GM18907 (cell line): Measurements from ENCODE around the gene ATXN1.
"Not testable (repeated sequence)": the region's sequence is repeated elsewhere in the genome, so short reads cannot be mapped to it uniquely, and the experiment has no call there.

Source experiments
- ATAC-seq: cut with Tn5 transposase; IDR thresholded peaks from one replicate; pipeline ENCODE4 v1.9.1; 2021; ENCODE audit warnings: mild to moderate bottlenecking, moderate library complexity; ENCODE audit not compliant: unreplicated experiment

ATXN1 gene

DNA sequence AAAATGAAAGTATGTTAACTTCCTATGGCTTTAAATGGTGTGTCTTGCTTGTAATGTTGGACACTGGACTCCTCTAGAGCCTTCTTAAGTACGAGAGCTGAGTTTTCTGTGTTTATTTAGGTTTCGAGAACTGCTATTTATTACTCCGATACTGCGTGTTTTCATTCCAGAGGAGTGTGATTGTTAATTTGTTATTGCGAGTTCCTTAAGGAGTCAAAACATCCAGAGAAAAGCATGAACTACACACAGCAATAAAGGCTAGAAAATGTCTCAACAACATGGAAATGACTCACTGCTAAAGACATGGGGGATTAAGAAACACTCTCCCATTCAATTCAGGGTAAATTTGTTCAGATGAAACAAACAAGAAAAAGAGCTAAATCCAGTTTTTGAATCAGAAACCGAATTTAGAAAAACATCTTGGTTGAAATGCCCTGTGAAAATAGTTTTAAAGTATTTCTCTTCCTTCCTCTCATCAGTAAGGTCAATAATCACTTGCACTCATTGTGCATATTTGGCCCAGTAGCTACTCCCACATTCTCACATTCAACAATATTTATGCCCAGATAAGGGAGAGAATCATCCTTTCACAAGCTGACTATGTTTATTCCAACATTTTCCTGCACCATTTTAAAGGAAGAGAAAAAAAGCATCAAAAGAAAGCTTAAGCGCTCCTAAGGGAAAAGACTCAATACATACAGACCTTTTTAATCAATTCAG, 36.0 kb downstream of the ATXN1 start:
- ATAC-seq, result no peak

DNA sequence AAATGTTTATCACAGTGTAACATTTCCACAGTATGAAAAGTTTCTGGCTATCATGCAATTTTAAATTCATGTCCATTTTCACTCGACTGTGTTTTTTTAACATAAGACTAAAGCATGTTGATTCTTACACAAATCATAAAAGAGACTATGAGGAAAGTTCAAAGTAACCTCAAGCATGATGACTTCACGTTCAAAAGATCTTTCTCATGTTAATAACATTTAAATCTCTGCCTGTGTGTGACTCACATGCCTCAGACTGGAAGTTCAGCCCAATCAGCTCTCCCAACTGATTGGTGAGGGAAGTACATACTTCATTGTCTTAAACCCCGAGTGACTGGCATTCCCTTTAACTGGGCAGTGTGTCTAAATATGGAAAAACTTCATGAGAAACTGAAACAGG, 37.4 kb downstream of the ATXN1 start:
- ATAC-seq, result no peak

DNA sequence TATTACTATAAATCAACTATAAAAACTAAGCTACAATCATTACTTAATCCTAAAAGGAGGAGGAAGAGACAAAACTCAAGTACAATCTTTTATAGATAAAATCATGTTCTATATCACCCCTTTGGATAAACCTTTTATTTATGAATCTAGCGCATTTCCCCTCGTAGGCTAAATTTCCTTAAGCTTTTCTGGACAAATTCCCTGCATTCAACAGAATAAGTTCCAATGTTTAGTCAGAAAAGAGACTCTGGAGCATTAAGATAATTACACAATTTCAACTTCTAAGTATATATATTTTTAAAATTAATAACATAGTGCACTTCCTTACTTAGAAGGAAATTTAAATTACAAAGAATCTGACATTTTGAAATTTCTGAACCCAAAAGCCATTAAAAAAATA, 37.9 kb downstream of the ATXN1 start:
- ATAC-seq, result no peak

DNA sequence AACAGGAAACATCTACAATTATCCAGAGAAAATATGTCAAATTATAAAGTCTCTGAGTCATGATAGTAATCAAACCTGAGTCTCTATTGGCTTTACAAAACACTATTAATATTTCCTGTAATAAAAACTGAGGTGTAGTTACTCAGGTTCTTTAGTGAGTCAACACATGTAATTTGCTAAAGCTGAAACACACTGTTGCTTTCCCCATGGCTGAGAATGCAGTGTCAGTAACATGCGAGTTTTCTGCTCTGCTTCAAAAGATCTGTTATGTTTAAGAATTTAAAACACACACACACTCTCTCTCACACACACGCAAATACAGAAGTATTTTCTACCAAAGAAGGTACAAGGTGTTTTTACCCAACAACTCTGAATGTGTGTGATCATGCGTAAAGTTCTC, 38.6 kb downstream of the ATXN1 start:
- ATAC-seq, result no peak

DNA sequence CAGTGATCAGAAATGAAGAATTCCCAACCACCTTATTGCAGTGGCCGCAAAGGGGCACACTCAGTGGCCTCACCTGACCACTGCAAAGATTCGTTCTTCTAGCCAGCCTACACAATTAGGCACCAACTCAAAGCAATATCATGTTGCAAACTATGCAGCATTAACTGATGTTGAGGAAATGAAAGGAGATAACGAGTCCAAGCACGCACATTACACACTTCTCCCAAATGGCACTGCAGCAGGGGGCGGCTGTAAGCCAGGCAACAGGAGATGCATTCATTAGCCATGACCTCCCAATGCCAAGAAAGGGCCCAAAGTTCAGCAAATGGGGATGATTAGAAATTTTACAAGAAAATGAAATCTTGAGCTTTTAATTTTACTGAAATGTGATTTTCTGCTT, 39.3 kb downstream of the ATXN1 start:
- ATAC-seq, result no peak

DNA sequence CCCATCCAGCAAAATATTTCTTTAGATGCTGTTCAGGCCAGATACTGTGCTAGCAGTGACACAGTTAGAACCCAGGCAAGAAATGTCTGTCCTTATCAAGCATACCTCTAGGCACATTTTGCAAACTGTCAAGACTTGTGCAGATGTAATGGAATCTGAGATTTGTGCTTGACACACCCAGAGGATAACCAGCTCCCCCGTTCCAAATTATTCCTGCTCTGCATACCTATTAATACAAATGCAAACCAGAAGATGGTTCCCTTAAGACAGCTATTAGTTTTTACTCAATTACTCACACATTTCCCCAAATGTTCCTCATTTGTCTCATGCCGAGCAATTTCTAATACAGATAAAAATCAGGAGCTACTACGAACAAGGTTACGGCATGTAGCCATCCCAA, 40.4 kb downstream of the ATXN1 start:
- ATAC-seq, result no peak

DNA sequence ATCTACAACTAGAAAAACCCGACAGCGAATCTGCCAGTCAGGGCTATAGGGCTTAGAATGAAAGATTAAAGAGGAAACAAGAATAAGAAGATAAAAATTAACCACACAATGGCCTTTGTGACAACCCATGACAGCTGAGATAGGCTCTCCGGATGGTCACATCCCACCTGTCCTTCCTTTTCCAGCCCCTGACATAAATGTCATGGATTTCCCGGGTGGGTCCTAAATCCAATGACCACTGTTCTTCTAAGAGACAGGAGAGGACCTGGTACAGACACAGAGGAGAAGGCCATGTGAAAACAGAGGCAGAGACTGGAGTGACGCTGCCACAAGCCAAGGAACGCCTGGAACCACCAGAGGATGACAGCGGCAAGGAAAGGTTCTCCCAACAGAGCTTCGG, 41.8 kb downstream of the ATXN1 start:
- ATAC-seq, result no peak

DNA sequence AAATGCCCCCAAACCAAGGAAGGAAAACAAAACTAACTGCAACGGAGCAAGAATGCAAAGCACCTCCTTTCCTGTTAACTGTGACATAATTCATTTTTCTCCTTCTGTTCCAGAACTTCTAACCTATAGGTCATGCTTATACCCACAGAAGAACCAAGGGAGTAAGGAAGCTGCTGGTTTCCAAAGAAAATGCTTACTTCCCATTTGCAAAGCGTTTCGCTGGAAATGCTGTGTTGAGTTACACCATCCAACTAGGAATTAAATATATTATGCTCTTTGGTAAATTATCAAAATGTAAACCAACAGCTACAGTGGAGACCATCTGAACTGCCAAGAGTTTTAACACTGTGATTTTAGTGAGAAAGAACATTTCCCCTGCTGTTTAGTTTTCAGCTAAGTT, 42.9 kb downstream of the ATXN1 start:
- ATAC-seq, result no peak

DNA sequence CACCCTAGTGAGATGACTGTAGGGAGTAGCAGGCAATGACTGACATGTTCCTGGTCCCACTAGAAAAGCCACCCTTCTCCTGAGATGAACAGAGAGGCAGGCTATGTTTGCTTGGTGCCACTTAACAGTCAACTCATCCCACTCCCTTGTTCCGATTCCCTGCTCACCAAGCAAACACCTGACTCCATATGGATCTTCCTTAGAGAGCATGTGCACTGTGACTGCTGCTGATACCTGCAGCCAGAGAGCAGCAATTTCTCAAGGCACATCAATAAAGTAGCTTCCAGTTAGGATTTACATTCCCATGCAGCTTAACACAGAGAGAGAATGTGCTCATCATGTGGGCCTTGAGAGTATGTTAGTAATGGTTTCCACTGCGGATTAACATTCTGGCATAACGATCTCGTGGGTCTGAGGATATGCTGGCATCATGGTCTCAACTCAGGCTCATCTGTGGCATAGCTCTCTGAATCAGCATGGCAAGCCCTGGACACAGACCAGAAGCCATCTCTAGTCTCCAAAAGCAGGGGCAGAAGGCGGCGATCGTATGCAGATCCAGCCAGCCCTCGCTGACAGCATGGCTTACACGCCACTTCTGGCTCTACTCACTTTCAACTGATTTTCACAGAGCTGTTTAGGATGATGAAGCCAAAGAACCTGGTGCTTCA, 43.9 kb downstream of the ATXN1 start:
- ATAC-seq, result no peak

DNA sequence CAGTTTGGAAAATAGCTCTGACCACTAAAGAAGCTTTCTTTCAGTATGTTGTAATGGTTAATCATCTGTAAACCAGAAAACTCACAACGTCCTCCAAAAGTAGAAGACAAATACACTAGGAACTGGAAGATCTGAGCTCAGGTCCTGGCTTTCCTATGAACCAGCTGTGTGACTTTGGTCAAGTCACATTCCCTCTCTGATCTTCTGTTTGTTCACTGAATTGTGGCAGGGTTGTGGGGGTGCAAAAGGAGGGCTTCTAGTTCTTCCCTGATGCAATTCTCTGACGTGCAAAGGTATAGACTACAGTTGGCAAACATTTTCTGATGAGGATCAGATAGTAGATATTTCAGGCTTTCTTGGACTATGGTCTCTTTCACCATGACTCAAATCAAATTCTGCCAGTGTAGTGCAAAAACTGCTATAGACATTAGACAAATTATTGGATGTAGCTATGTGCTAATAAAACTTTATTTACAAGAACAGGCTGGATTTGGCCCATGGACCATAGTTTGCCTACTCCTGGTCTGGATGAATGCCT, 44.9 kb downstream of the ATXN1 start:
- no peak for ATAC-seq

DNA sequence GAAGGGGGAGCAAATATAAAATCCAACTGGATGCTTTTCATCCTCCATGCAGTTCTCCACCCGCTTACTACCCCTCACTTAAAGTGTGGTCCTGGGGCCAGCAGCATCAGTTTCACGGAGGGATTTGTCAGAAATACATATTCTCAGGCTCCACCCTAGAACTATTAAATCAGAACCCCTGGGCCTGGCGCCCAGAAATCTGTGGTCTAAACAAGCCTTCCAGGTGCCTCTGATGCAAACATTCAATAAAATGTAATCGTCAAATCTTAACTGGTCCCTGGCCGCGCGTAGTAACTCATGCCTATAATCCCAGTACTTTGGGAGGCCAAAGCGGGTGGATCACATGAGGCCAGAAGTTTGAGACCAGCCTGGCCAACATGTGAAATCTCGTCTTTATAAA, 47.7 kb downstream of the ATXN1 start:
- no peak for ATAC-seq

DNA sequence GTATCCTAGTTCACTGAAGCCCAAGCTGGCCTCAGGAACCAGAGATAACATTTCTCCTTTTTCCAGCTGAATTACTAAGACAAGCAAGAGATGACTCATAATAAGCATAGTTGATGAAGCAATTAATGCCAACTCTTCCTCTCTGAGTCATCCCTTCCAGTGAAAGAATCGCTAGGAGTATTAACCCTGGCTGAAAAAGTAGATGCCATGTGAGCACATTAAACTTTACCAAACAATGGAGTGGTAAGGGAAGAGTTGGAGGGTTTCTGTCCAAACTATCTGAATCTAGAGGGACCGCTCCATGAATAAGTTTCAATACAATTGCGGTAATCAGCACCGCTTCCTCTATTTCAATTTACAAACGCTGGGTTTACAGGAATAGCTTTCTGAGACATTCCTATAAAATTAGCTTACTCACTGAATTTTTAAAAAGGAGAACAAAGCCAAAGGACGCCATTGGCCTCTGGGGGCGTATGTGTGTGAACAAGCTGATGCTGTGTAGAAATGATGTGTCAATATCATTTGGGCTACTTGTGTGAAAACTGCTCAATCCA, 48.3 kb downstream of the ATXN1 start:
- peak; percentile 19 for ATAC-seq

DNA sequence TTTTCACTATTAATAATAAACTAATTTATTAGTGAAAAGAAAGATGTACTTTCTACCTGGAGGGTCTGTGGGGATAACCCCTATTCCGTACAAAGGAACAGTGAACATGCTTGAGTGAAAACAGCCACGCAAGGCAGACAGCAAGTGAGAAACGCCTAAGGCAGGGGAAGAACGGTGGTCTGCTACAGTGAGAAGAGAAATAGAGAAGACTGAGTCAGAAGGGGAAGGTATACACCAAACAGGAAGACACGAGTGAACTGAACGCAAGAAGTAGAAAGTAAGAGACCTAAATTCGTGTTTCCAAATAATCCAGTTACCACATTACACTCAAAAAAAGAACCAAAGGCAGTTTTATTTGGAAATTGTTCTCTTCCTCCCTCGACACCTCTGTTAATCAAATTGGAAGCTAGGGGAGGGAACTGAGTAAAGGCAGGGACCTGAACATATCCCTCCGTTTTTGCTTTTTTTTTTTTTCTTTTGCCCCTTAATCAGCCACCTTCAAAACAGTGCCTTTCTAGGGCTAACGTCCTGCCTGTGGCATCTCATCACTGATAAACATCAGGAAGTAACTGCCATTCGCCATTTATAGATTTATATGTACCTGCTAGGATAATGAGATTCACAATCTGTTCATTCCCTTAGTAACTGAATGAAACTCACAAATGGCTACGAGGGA, 48.9 kb downstream of the ATXN1 start:
- peak; percentile 78 for ATAC-seq

DNA sequence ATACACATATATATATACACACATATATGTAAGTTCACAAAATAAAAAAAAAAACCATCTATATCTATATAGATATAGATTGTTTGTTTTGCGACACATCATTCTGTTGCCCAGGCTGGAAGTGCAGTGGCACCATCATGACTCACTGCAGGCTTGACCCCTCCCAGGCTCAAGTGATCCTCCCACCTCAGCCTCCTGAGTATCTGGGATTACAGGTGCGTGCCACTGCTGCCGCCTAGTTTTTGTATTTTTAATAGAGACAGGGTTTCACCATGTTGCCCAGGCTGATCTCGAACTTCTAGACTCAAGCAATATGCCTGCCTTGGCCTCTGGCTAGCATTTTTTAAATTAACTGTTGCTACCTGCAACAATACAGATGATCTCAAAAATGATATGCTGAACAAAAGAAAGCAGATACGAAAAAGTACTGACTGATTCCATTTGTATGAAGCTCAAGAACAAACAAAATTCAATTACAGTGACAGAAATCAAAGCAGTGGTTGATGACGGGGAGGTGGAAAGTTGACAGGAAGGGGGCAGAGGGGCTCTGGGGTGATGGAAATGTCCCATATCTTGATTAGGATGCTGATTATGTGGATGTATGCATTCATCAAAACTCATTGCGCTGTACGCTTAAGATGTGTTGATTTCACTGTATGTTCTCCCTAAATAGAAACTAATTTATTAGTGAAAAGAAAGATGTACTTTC, 49.6 kb downstream of the ATXN1 start:
- ATAC-seq, result peak; percentile 17

DNA sequence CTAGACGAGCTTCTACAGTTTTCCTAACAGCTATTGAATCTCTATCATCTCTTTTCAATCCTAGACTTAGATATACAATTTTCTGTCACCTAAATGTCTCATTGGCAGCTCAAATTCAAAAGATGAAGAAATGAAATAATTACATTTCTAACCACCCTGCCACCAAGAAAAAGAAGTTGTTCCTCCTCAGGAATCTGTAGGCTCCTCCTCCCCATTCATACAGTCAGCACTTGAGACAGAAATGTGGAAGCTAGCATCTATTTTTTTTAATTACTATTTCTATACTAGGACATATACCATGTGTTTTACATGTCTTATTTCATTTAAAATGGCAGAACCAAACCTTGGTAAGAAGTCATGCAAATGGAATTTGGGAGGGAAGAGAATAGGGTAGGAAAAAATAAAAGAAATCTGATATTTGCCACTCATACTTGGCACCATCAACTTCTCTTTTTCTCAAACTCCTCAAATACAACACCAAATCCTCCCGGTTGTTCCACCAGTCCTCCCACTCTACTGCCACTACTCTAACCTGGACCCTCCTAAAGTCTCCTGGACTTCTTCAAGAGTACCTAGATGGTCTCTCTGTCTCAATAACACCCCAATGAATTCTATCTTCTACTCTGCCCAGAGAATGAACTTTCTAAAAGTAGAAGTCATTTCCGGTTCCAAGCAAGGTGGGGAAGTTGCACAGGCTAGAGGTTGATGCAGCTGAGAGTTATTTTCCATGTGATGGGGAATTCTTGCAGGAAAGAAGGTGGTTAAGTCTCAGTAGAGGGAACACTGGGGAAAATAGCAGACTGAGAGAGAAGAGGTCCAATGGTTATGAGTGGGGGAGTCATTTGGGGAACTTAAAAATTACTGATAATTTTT, 54.1 kb downstream of the ATXN1 start:
- peak; percentile 72 for ATAC-seq

DNA sequence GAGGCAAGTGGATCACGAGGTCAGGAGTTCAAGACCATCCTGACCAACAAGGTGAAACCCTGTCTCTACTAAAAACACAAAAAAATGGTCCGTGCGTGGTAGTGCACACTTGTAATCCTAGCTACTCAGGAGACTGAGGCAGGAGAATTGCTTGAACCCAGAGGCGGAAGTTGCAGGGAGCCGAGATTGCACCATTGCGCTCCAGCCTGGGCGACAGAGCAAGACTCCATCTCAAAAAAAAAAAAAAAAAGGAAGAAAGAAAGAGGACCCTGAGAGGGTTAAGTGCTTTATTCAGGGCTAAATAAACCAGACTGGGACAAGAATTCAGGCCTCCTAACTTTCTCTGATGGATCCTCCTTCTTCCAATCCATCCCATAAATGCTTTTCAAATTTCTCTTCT, 54.8 kb downstream of the ATXN1 start:
- not testable (repeated sequence) for ATAC-seq

DNA sequence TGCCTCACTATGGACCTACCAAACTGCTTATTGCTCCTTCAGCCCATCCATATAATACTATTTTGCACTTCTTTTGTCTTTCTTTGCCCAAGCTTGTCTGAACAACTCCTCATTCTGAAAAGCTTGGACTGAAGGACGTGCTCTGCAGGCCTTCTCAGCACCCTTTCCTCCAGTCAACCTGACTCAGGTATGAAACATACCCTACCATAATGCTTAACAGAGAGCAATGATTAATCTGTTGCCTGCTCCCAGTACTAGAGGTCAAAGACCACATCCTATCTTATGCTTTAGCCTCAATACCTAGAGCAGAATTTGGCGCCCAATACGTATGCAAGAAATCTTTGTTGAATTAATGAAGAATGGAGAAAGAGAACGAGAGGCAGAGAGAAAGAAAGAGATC, 55.2 kb downstream of the ATXN1 start:
- no peak for ATAC-seq

DNA sequence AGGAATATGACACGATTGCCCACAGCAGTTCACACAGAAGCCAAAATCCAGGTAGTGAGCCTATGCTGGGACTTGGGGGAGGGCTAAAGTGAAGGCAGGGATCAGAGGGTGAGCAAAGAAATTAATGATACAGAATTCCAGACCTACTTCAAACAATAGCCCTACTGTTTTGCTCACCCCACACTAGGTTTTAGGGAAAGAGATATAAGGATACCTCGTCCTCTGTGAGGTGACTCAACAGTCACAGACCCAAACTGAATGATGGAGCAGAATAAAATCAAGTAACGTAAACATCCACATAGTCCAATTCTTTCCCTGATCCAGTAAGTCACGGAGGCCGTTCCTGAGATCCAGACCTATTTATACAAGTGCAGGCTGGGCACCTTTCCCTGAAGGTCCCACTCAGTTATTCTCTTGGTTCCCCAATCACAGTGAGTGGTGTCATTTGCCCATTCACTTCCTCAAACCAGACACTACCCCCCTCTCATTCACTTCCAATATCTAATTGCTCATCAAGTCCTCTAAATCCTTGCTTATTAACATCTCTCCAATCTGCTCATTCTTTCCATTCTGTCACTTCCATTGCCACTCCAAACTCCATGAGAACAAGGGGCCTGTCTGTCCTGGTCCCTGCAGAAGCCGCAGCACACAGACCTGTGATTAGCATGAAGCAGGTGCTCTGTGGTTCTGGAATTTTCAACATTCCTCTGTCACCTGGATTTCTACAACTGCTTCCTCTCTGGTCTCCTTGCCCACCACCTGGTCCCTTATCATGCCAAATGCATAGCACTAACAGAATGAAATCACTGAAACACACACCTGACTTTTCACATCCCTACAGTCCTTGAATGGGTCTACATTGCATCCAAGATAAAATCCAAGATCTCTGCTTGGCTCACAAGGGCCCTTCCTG, 55.9 kb downstream of the ATXN1 start:
- no peak for ATAC-seq
